HG03103 (cell line): ENCODE measurements around the gene MITF.

Experiments
- ATAC-seq: cut with Tn5 transposase; IDR thresholded peaks from one replicate; pipeline ENCODE4 v1.9.1; 2021; ENCODE audit warnings: low read depth; ENCODE audit not compliant: unreplicated experiment

Gene MITF

GRCh38 chr3:69724722-69725435, 14.4 kb upstream of the MITF start:
- no peak for ATAC-seq

DNA sequence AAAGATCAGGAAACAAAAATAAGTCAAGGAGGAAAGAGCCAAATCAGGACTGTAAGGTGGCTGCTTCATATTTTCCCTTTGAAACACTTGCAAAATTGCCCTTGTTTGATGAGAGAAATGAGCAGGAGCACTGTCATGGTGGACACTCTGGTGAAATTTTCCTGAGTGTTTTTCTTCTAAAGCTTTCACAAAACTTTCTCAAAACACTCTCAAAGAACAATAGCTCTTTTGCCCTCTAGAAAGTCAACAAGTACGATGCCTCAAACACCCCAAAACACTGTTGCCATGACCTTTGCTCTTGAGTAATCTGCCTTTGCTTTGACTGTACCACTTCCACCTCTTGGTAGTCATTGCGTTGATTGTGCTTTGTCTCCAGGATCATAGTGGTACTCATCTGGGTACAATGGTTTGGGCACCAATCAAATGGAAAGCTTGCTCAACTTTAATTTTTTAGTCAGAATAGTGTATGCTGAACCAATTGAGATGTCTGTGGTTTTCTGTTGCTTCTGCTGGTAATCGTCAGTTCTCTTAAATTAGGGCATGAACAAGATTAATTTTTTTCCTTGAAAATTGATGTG, 13.2 kb upstream of the MITF start:
- ATAC-seq: no peak

DNA sequence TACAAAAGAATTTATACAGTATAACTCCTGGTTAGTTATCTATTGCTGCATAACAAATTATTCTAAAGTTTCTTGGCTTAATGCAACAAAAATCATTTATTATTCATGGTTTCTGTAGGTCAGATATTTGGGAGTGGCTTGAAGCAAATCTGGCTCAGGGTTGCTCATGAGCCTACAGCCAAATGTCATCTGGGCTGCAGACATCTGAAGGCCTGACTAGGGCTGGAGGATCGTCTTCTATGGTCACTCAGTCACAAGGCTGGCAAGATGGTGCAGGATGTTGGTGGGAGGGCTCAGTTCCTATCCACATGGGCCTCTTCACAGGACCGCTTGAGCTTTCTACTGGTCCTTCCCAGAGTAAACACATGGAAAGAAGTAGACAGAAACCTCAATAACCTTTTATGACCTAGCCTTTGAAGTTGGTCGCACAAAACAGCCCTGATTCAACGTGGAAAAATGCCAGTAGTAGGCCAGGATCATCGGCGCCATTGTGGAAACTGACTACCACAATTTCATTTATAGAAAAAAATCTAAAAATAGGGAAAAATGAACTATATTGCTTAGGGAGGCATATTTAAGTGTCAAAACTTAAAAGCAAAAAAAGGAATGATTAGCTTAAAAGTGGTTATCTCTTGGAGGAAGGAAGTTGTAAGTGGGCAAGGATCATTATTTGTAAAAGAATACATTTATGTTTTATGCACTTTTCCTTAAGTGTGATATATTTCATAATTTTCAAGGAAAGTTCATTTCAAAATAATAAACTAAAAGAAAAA, 9.9 kb upstream of the MITF start:
- ATAC-seq: no peak

GRCh38 chr3:69731080-69731479, 8.2 kb upstream of the MITF start:
- ATAC-seq: no peak

DNA sequence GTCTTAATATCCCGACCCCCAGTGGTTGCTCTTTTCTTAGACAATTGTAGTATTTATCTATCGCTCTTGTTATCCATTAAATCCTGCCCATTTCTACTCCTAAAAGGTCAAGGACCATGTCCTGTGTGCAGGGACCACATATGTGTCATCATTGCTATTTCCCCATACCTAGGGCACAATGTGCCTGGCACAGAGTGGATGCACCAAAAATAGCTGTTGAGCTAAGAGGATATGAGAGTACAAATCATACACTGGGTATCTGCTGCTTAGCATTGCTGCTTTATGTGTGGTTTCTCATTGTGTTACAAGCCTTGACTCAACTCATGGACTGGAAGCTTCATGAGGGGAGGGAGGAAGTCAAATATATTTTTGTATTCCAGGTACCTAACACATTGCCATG, 3.4 kb upstream of the MITF start:
- ATAC-seq: no peak

- no peak for ATAC-seq
Measured at GRCh38 chr3:69737392-69737791, 1.9 kb upstream of the MITF start.

GRCh38 chr3:69738315-69738714, 949 bp upstream of the MITF start:
- no peak for ATAC-seq

DNA sequence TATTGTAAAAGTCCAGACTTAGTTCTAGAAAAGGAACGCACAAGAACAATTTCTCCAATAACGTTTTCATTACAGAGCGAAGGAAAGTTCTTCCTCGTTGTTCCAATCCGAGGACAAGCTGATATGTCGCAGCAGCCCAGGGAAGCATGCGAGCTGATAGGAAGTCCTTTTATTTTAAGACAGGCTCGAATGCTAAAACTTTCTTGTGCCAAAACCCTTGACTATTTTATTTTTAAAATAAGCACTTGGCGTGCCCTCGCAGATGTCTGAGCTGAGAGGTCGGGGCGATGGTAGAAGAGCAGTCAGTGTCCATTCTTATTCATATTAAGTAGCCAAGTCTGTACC, 433 bp upstream of the MITF start:
- ATAC-seq: no peak

DNA sequence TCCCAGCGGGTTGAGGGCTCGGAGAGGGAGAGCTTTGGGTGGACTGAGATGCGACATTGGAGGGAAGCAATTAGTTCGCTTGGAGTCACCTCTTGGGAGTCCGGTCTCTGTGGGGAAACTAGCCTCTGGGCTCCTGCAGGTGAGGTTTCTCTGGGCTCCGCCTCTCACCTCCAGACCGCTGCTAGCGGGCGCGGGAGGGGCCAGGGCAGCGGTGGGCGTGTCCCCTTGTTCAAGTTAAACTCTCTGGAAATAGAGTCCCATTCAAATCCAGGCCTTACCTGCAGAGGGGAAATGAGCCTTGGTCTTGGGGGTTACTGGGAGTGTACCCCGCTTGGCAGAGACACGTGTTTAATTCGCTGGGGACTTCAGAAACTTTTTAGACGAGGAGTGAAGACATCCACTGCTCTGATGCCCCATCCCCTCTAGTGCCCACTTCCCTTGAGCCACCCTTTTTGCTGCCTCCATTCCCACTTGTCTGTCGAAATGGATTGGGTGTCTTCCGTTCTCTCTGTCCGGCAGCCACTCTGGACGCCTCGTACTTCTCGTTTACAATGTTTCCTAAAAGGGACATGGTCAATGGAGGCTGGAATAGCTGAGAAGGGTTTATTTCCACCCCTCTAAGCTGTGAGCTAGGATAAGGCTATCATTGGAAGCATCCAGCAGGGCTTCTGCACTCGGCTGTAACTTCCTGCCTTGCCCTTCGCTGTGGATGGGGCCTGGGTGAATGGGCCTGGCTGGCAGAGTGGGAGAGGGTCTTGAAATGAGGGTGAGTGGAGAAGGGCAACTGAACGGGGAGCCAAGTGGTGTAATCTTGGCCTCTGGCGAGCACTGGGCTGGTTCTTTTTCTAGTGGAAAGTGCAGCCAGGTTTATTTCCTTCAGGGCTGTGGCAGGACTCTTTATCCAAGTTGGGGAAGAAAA, 1.1 kb downstream of the MITF start:
- ATAC-seq: no peak

DNA sequence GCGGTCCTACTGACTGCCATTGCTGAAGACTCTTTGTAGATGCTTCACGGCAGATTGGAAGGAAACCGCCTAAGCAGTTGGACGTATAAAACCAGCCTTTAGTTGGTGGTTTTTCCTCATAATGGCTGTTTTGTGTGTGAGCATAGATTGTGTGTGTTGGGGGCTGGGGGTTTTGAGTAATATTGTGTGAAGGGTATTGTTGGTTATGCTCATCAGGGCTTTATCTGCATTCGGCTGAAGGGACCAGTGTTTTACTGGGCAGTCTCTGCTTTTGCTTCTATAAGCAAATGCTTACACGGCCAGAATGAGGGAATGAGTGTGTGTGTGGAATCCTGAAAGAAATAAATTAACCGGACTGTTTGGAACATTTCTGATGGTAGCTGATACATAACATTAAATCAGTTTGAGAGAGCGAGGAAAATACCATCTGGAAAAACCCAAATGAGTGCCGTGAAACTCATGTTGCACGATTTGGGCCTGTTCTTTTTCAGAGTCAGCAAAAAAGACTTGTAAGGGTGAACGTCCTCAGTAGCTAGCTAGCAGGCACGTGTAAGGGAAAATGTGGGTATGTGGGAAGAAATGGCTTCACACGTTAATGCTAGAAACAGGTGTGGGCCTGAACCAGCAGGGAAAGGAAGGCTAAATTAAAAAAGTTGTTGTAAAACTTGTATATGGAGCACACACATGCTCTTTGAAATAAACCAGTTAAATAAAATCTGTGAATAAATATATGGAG, 1.9 kb downstream of the MITF start:
- no peak for ATAC-seq

GRCh38 chr3:69742391-69742790, 3.1 kb downstream of the MITF start:
- no peak for ATAC-seq

DNA sequence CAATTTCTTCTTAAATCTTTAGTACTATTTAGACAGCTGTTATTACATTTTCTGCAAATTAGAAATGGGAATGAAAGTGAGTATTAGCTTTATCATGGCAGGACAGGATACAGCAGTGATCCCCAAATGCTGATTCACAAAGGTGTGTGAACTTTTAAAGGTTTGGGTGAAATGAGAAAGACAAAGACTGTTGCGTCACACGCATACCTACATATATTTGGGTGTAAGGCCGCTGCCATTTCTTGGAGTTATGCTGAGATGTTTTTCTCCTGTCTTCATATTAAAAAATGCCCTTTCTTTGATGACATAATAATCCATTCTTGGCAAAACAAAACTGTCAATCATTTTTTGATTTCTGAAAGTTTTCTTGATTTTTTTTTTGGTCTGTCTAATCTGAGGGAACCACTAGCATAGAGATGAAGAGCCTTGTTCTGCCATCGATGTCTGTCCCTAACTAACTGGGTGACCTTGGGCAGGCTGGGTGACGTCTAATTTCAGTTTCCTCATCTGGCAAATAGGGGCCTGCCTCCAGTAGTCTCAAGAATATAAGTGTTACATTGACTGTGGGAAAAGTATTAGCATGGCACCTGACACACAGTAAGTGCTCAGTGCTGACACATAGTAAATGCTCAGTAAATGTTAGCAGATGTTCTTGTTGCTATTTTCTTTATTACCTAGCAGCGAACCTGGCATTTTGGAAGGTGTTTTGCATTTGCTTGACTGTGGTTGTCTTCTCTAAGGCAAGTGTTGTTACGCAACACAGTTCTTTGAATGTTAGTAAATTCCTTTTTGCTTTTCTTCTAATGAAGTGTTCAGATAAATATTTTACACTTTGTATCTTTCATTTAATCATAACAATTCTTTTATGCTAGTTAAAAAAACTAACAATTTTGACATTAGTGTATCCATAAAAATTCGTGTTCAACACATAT, 5.0 kb downstream of the MITF start:
- ATAC-seq: no peak

DNA sequence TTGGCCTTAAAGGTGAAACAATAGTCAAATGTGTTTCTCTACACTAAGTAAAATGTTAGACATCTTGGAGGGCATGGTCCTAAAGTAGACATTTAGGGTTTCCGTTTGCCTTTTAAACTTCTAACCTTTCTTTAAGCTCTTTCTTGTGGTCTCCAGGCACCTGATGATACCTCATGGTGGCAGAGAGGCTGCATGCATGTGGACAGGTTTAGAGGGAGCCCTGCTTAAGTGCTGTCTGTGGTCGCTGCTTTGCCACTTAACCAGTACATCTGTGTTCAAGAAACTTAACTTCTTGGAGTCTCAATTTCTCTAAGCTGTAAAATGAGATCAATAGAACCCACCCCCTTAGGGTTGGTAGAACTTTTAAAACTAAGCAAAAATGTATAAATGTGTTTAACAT, 6.2 kb downstream of the MITF start:
- ATAC-seq: no peak

- ATAC-seq: no peak
Measured at GRCh38 chr3:69746119-69746518, 6.9 kb downstream of the MITF start.

GRCh38 chr3:69747511-69748258, 8.4 kb downstream of the MITF start:
- no peak for ATAC-seq

- no peak for ATAC-seq
Measured at GRCh38 chr3:69748503-69748902, 9.2 kb downstream of the MITF start.

- no peak for ATAC-seq
Measured at GRCh38 chr3:69749461-69749860, 10.2 kb downstream of the MITF start.

- ATAC-seq: no peak
Measured at GRCh38 chr3:69750549-69750948, 11.3 kb downstream of the MITF start.

DNA sequence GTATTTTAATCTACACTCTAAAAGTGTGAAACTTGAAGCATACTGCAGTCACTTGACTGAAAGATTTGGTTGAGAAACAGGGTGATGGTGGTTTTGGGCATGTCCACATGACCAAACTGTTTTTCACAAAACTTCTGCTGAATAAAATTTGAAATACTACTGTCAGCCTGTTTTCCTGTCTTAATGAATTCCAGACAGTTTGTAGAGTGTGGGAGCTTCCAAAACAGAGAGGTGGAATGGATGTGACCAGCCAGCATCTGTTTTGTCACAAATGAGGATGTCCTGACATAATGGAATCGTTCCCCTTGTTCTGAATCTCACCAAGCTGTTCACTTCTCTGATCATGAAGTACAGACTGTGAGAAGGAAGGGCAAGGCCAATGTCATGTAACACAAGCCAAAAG, 11.8 kb downstream of the MITF start:
- ATAC-seq: no peak
